A673 (cell line): ENCODE results near the gene SEC14L3.

Source experiments
- EZH2 ChIP-seq: fragments of 200-600 bp; sonication (generic); IDR thresholded peaks from 2 replicates; pipeline ENCODE4 v1.6.1; 2017; ENCODE audit warnings: borderline replicate concordance, low read depth, mild to moderate bottlenecking, mixed read lengths, antibody characterized with exemption, low read length; ENCODE audit not compliant: poor library complexity, severe bottlenecking
- TF ChIP-seq, protein P1 (sequence below): fragments of 300-800, 200-600 bp; sonication (generic); conservative IDR thresholded peaks from 2 replicates; pipeline ENCODE4 v1.5.1; 2017; ENCODE audit warnings: low read depth, mild to moderate bottlenecking, antibody characterized with exemption, low read length, moderate library complexity, mixed read lengths

DNA sequence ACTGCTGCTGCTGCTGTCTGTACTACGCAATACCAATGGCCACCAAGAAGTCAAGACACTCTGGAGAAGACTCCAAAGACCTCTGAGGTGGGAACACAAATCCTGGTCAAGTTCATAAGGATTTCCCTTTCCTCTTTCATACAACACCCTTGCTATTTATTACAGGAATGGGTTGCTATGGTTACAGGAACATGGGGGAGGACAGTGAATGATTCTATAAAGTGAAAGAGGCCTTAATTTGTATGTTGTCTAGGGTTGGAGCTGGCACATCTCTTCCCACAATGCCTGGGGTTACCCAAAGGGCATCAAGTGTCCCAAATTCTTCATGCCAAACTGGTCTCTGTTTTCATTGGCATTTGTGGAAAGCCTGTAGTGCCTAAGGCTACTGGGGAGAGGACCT, 11.4 kb upstream of the SEC14L3 start:
- TF ChIP-seq, protein P1, sequence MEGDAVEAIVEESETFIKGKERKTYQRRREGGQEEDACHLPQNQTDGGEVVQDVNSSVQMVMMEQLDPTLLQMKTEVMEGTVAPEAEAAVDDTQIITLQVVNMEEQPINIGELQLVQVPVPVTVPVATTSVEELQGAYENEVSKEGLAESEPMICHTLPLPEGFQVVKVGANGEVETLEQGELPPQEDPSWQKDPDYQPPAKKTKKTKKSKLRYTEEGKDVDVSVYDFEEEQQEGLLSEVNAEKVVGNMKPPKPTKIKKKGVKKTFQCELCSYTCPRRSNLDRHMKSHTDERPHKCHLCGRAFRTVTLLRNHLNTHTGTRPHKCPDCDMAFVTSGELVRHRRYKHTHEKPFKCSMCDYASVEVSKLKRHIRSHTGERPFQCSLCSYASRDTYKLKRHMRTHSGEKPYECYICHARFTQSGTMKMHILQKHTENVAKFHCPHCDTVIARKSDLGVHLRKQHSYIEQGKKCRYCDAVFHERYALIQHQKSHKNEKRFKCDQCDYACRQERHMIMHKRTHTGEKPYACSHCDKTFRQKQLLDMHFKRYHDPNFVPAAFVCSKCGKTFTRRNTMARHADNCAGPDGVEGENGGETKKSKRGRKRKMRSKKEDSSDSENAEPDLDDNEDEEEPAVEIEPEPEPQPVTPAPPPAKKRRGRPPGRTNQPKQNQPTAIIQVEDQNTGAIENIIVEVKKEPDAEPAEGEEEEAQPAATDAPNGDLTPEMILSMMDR: no peak
- no peak for TF ChIP-seq EZH2
